ENCODE data around the gene NR1H2. TPM values are rescaled to one million over a fixed set of nuclear protein-coding genes. Genes with fewer than 3 reads are reported as not detected.

The NR1H2 gene
- total and polyA plus RNA-seq, 7 donors: 74.9 to 153 (median 135) TPM

GRCh38 chr19:50356691-50357177, 19.5 kb upstream of the NR1H2 start:
- intact Hi-C loops (cut with DNase I): loop anchor here in 1 of 2 donors (1.0 to 5.0 kb wide), 4 partner anchors 56 to 566 kb away; no protein-coding TSS in a partner anchor
- H3K27ac ChIP-seq: no peak overlapping the region
- no peaks in the 10 kb centered on the region for H3K27me3 ChIP-seq (ENCODE audit: insufficient read depth in 3 of 3, low read length in 2 of 3)

GRCh38 chr19:50357178-50358100, 18.8 kb upstream of the NR1H2 start:
- peak; percentile 73 to 84 for DNase-seq
- intact Hi-C loops (cut with DNase I): loop anchor here in 1 of 2 donors (1.0 to 5.0 kb wide), 4 partner anchors 55 to 565 kb away; no protein-coding TSS in a partner anchor

More at GRCh38 chr19:50356691-50357177, 19.5 kb upstream of the NR1H2 start:
- no peaks in the 10 kb centered on the region for H3K36me3 ChIP-seq (ENCODE audit: insufficient read depth in 1 of 2, low read depth in 1 of 2)
- ATAC-seq (no peak), DNase-seq (no peak)
- TF ChIP-seq CTCF (IDR thresholded peaks at IDR 0.05): no peak
- peak overlapping the region; percentile 65 for H3K4me3 ChIP-seq
- H3K9me3 ChIP-seq: no peaks in the 10 kb centered on the region
- H3K4me1 ChIP-seq: peaks cover 7% of the 10 kb centered on the region
- WGBS, 3 donors: 32 to 38% (median 33%) methylated on average over 13 of the region's 13 CpGs

GRCh38 chr19:50358483-50359327, 17.6 kb upstream of the NR1H2 start:
- H3K27ac ChIP-seq: peak overlapping the region; percentile 67
- no peak for TF ChIP-seq CTCF (IDR thresholded peaks at IDR 0.05)

More at GRCh38 chr19:50357178-50358100, 18.8 kb upstream of the NR1H2 start:
- peak overlapping the region; percentile 67 for H3K27ac ChIP-seq
- H3K36me3 ChIP-seq (ENCODE audit: insufficient read depth in 1 of 2, low read depth in 1 of 2): no peaks in the 10 kb centered on the region
- ATAC-seq: peak; percentile 74 to 89 (median 86)
- H3K9me3 ChIP-seq: no peaks in the 10 kb centered on the region
- H3K27me3 ChIP-seq (ENCODE audit: insufficient read depth in 3 of 3, low read length in 2 of 3): no peaks in the 10 kb centered on the region
- H3K4me1 ChIP-seq: peaks cover 7% of the 10 kb centered on the region
- peak overlapping the region; percentile 65 for H3K4me3 ChIP-seq
- peak; percentile 84 for TF ChIP-seq CTCF (IDR thresholded peaks at IDR 0.05)
- WGBS, 3 donors: 3 to 13% (median 8%) methylated on average over 53 to 54 of the region's 54 CpGs

GRCh38 chr19:50359328-50359818, 16.9 kb upstream of the NR1H2 start:
- WGBS, 3 donors: 91 to 96% (median 93%) methylated on average over 11 of the region's 11 CpGs

More at GRCh38 chr19:50358483-50359327, 17.6 kb upstream of the NR1H2 start:
- no peaks in the 10 kb centered on the region for H3K36me3 ChIP-seq (ENCODE audit: insufficient read depth in 1 of 2, low read depth in 1 of 2)
- intact Hi-C loops (cut with DNase I): loop anchor here in 1 of 2 donors (5.0 kb wide), 3 partner anchors 54 to 564 kb away; no protein-coding TSS in a partner anchor
- no peaks in the 10 kb centered on the region for H3K9me3 ChIP-seq
- peaks cover 7% of the 10 kb centered on the region for H3K4me1 ChIP-seq
- peak; percentile 54 to 80 (median 69) for ATAC-seq
- H3K4me3 ChIP-seq: peak overlapping the region; percentile 65
- no peaks in the 10 kb centered on the region for H3K27me3 ChIP-seq (ENCODE audit: insufficient read depth in 3 of 3, low read length in 2 of 3)
- peak; percentile 73 to 83 for DNase-seq
- WGBS, 3 donors: 25 to 40% (median 35%) methylated on average over 54 of the region's 54 CpGs

More at GRCh38 chr19:50359328-50359818, 16.9 kb upstream of the NR1H2 start:
- no peaks in the 10 kb centered on the region for H3K36me3 ChIP-seq (ENCODE audit: insufficient read depth in 1 of 2, low read depth in 1 of 2)
- H3K4me1 ChIP-seq: peaks cover 7% of the 10 kb centered on the region
- no peak overlapping the region for H3K4me3 ChIP-seq
- no peaks in the 10 kb centered on the region for H3K27me3 ChIP-seq (ENCODE audit: insufficient read depth in 3 of 3, low read length in 2 of 3)
- intact Hi-C loops (cut with DNase I): loop anchor here in 1 of 2 donors (5.0 kb wide), 3 partner anchors 53 to 563 kb away; no protein-coding TSS in a partner anchor
- H3K27ac ChIP-seq: no peak overlapping the region
- ATAC-seq (no peak), DNase-seq (no peak)
- no peaks in the 10 kb centered on the region for H3K9me3 ChIP-seq
- TF ChIP-seq CTCF (IDR thresholded peaks at IDR 0.05): no peak

Data from psoas muscle (tissue), 8 donors.